Memory B cell (primary cell): Measurements from ENCODE around the gene TADA2B.
"Not testable (repeated sequence)": the region's sequence is repeated elsewhere in the genome, so short reads cannot be mapped to it uniquely, and the experiment has no call there.

Experiments
- ATAC-seq: fragments of 150-1000 bp; cut with Tn5 transposase; 2 replicates; pipeline ENCODE4 v1.10.0; 2021; ENCODE audit warnings: low read depth, mild to moderate bottlenecking, moderate library complexity
- DNase-seq, 2 donors: peaks; one replicate each; pipeline ENCODE4 v3.0.0; 2022; ENCODE audit warnings: low spot score in 2 of 2
- H3K27ac Mint-ChIP-seq: one replicate; pipeline ENCODE4 v1.8.0; 2022; ENCODE audit warnings: mild to moderate bottlenecking, moderate library complexity, mixed read lengths
- H3K27me3 Mint-ChIP-seq: one replicate; pipeline ENCODE4 v1.8.0; 2022; ENCODE audit warnings: mixed read lengths
- H3K36me3 Mint-ChIP-seq: one replicate; pipeline ENCODE4 v1.8.0; 2022; ENCODE audit warnings: mild to moderate bottlenecking, mixed read lengths
- H3K4me1 Mint-ChIP-seq: one replicate; pipeline ENCODE4 v1.8.0; 2022; ENCODE audit warnings: mixed read lengths
- H3K4me3 Mint-ChIP-seq: one replicate; pipeline ENCODE4 v1.8.0; 2022; ENCODE audit warnings: mild to moderate bottlenecking, moderate library complexity, mixed read lengths
- H3K9me3 Mint-ChIP-seq: one replicate; pipeline ENCODE4 v1.8.0; 2022; ENCODE audit warnings: mixed read lengths

The TADA2B gene

DNA sequence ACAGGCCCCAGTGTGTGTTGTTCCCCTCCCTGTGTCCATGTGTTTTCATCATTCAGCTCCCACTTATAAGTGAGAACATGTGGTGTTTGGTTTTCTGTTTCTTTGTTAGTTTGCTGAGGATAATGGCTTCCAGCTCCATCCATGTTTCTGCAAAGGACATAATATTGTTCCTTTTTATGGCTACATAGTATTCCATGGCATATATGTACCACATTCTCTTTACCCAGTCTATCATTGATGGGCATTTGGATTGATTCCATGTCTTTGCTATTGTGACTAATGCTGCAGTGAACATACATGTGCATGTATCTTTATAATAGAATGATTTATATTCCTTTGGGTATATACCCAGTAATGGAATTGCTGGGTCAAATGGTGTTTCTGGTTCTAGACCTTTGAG is 36.3 kb downstream of the TADA2B start:
- not testable (repeated sequence) for H3K4me1 Mint-ChIP-seq, H3K27ac Mint-ChIP-seq, DNase-seq, ATAC-seq, H3K36me3 Mint-ChIP-seq, H3K9me3 Mint-ChIP-seq, H3K4me3 Mint-ChIP-seq
- peaks cover 14% of the 10 kb centered on the region for H3K27me3 Mint-ChIP-seq

DNA sequence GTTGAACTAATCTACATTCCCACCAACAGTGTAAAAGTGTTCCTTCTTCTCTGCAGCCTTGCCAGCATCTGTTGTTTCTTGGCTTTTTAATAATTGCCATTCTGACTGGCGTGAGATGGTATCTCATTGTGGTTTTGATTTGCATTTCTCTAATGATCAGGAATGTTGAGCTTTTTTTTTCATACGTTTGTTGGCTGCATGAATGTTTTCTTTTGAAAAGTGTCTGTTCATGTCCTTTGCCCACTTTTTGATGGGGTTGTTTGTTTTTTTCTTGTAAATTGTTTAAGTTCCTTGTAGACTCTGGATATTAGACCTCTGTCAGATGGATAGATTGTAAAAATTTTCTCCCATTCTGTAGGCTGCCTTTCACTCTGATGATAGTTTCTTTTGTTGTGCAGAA is 36.7 kb downstream of the TADA2B start:
- not testable (repeated sequence) for H3K36me3 Mint-ChIP-seq, H3K27ac Mint-ChIP-seq, H3K9me3 Mint-ChIP-seq, H3K4me3 Mint-ChIP-seq, ATAC-seq, DNase-seq, H3K4me1 Mint-ChIP-seq
- H3K27me3 Mint-ChIP-seq, result peaks cover 16% of the 10 kb centered on the region

DNA sequence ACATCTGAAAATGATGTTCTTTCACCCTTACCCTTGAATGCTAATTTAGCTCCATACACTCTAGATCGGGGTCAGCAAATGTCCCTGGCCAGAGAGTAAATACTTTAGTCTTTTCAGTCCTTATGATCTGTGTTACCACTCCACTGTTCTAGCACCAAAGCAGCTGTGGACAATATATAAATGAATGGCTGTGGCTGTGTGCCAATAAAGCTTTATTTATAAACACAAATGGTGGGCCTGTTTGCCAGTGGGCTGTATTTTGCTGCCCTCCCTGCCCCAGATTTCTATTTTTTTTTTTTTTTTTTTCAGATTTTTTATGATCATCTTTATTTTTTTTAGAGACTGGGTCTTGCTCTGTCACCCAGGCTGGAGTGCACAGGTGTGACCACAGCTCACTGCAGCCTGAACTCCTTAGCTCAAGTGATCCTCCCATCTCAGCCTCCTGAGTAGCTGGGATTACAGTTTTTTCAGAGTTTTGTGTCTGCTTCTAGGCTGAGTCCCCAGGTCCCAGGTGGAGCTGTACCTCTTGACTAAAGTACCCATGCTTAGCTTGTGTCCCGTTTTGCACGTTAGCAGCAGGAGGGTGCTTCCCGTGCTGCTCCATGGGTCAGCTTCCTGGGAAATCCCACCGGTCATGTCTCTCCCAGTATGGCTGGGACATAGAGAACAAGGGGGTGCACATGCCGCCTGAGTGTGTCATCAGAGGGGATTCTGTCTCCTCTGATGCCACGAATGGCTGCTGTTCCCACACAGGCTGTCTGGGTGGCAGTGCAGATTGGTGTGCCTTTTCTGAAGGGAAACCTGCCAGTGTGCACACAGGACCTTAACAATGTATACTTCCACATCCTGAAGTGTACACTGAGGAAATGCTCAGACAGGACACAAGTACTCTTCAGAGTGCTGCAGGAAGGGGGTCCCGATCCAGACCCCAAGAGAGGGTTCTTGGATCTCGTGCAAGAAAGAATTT is 40.7 kb downstream of the TADA2B start:
- no peak overlapping the region for H3K4me3 Mint-ChIP-seq

DNA sequence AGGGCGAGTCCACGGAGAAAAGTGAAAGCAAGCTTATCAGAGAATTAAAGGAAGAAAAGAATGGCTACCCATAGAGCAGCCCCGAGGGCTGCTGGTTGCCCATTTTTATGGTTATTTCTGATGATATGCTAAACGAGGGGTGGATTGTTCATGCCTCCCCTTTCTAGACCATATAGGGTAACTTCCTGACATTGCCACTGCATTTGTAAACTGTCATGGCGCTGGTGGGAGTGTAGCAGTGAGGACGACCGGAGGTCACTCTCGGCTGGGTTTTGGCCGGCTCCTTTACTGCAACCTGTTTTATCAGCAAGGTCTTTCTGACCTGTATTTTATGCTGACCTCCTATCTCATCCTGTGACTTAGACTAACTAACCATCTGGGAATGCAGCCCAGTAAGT is 41.4 kb downstream of the TADA2B start:
- H3K4me3 Mint-ChIP-seq, H3K36me3 Mint-ChIP-seq, H3K9me3 Mint-ChIP-seq, ATAC-seq, H3K4me1 Mint-ChIP-seq, H3K27ac Mint-ChIP-seq, DNase-seq: not testable (repeated sequence)
- H3K27me3 Mint-ChIP-seq, result peaks cover 16% of the 10 kb centered on the region

More for the DNA sequence above, 40.7 kb downstream of the TADA2B start:
- Mint-ChIP-seq H3K27me3 (peaks cover 19% of the 10 kb centered on the region), H3K36me3 (no peaks in the 10 kb centered on the region), H3K4me1 (no peaks in the 10 kb centered on the region), H3K27ac (no peak overlapping the region), H3K9me3 (peaks cover 3% of the 10 kb centered on the region)
- no peak for ATAC-seq
- DNase-seq, result no peak

DNA sequence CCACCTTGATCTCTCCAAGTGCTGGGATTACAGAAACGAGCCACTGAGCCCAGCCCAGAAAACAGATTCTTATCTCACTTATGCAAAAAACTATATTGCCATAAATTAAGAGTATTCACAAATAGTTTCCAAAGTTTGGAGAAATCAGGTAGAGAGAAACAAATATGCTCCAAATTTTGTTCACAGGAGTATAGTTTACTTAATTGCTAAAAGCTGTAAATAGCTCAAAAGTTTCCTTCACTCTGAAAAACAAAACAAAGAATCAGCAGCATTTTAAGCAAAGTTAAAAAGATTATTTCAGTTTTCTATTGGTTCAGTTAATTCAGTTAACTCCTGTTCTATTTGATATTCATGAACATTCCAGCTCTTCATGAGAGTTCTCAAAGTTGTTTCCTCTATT is 43.2 kb downstream of the TADA2B start:
- H3K27me3 Mint-ChIP-seq, result peaks cover 21% of the 10 kb centered on the region
- H3K4me1 Mint-ChIP-seq, result no peaks in the 10 kb centered on the region
- ATAC-seq, result no peak
- H3K9me3 Mint-ChIP-seq, result no peaks in the 10 kb centered on the region
- H3K4me3 Mint-ChIP-seq, result no peak overlapping the region
- H3K36me3 Mint-ChIP-seq, result no peaks in the 10 kb centered on the region
- no peak for DNase-seq
- H3K27ac Mint-ChIP-seq, result no peak overlapping the region

DNA sequence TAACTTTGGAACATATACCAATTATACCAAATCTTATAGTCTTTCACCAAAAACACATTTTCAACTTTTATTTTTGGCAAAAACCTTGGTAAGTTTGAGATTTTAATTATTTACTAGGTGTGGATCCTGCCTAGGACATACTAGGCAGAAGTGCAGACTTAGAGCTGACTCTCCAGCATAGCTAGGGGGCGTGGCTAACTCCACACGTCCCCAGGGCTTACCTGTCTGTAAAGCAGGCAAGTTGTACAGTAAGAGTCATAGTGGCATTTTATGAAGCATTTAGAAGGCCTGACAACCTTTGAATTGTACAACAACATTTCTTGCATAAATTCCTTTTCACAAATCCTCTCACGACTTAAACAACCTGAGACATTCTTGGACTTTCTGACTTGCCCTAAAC is 43.9 kb downstream of the TADA2B start:
- Mint-ChIP-seq H3K27ac (no peak overlapping the region), H3K4me3 (no peak overlapping the region), H3K4me1 (no peaks in the 10 kb centered on the region), H3K36me3 (no peaks in the 10 kb centered on the region), H3K9me3 (no peaks in the 10 kb centered on the region), H3K27me3 (peaks cover 23% of the 10 kb centered on the region)
- no peak for ATAC-seq
- DNase-seq, result no peak

DNA sequence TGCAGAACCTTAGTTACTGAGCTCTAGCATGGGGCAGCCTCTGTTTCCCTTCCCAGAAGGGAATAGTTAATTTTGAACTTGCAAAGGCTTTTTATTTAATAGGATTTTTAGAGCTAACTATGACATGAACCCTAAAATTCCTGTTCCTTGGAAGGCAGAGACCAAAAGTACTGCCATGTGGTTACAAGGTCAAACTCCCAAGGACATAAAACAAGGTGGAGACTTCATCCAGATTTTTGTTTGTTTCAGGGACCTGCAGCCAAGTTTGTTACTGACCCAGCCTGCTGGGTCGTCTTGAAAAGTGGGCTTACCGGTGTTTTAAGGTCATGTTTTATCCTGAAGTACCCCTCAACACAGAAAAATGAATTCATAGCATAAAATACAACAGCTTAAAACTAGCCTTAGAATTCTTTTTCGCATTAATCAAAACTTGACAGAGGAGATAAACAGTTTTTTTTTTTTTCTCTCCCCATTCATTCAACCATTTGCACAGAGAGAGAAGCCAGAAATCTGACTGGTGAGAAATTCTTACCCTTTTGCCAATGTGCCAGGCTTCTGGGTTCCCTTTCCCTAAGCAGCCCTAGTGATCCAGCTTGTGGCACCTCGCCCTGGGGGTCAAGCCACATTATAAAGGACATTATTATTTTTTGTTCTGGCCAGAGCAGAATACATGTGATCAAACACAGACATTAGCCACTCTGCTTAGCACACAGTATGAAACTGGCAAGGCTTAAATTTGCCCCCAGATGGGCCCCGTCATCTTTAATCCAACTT is 46.2 kb downstream of the TADA2B start:
- H3K4me1 Mint-ChIP-seq, result no peaks in the 10 kb centered on the region
- H3K9me3 Mint-ChIP-seq, result no peaks in the 10 kb centered on the region
- DNase-seq, result no peak
- no peak for ATAC-seq
- no peak overlapping the region for H3K4me3 Mint-ChIP-seq
- peaks cover 18% of the 10 kb centered on the region for H3K27me3 Mint-ChIP-seq
- H3K36me3 Mint-ChIP-seq, result peaks cover 2% of the 10 kb centered on the region
- no peak overlapping the region for H3K27ac Mint-ChIP-seq

DNA sequence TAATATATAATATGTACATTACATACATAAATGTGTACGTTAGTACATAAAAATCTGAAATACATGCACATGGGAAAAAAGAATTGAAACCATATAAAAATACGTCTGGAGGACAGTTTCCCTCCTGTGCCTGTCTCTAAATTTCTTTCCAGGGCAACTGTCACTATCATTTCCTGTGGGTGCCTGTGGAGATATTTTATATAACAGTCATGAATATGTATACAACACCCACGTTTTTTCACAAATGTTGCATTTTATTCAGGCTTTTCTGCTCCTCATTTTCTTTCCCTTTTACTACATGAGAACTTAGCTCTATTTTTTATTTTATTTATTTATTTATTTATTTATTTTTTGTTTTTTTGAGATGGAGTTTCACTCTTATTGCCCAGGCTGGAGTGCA is 48.9 kb downstream of the TADA2B start:
- Mint-ChIP-seq H3K27me3 (peaks cover 18% of the 10 kb centered on the region), H3K9me3 (no peaks in the 10 kb centered on the region), H3K4me1 (no peaks in the 10 kb centered on the region), H3K4me3 (no peak overlapping the region), H3K36me3 (peaks cover 2% of the 10 kb centered on the region), H3K27ac (no peak overlapping the region)
- ATAC-seq (no peak), DNase-seq (no peak)

DNA sequence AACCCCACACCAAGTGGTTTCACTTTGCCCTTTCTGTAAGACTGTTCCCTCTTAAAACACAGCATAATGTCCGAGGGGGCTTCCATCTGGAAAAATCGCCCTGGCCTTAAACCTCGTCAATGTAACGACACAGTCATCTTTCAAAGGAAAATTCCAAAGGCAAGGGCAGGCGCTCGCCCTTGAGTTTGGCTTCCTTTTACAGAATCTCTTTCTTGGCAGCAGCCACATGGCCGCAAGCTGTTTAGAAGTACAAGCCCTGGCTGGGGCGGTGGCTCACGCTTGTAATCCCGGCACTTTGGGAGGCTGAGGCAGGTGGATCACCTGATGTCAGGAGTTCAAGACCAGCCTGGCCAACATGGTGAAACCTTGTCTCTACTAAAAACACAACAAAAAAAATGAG is 51.7 kb downstream of the TADA2B start:
- no peak overlapping the region for H3K27ac Mint-ChIP-seq

DNA sequence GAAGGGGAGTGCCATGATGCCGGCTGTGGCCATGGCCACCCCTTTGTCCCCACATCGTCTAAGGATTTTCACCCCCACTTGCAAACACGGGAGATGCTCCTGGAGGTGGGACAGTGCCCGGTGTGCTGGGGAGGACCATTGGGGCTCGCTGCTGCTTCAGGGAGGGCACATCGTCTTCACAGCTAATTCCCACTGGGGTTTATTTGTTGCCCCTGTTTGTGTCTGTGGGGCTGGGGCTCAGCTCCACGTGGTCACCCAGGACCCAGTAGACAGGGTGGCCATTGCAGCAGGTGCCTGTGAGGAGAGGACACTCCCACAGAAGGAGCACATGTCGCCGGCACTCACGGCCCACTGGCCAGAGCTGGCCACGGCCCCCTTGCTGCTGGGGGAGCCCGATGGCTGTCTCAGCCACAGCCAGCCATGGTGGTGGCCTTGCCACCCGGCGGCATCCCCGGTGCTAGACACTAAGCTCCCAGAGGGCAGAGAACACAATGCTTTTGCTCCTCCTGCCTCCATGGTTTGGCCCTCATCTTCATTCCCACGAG is 52.5 kb downstream of the TADA2B start:
- Mint-ChIP-seq H3K4me1 (no peaks in the 10 kb centered on the region), H3K4me3 (no peak overlapping the region), H3K27me3 (peaks cover 16% of the 10 kb centered on the region), H3K36me3 (peaks cover 2% of the 10 kb centered on the region), H3K27ac (no peak overlapping the region), H3K9me3 (no peaks in the 10 kb centered on the region)
- ATAC-seq (no peak), DNase-seq (no peak)

More for the DNA sequence above, 51.7 kb downstream of the TADA2B start:
- no peak for DNase-seq
- Mint-ChIP-seq H3K9me3 (no peaks in the 10 kb centered on the region), H3K4me1 (no peaks in the 10 kb centered on the region), H3K4me3 (no peak overlapping the region), H3K27me3 (peaks cover 17% of the 10 kb centered on the region), H3K36me3 (peaks cover 2% of the 10 kb centered on the region)
- no peak for ATAC-seq

DNA sequence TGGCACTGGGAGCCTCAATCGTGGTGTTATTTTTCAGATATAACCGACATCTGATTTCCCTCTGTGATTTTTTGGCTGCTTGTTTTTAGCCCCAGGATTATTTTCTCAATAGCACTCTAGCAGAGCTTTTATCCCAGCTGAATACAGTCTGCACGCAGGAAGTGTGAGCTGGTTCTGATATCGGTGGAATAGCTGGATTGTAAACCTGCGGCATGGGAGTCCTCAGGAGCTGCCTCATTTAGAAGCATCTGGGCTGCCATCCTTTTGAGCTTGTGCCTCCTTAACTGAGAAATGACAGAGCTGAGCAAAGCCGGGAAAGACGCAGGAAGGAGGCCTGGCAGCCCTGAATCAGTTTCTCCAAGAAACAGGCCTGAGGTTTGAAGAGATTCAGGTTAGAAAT is 53.1 kb downstream of the TADA2B start:
- Mint-ChIP-seq H3K27me3 (peaks cover 13% of the 10 kb centered on the region), H3K4me3 (no peak overlapping the region), H3K27ac (no peak overlapping the region), H3K36me3 (peaks cover 2% of the 10 kb centered on the region), H3K9me3 (no peaks in the 10 kb centered on the region), H3K4me1 (no peaks in the 10 kb centered on the region)
- DNase-seq, result no peak
- ATAC-seq, result no peak

DNA sequence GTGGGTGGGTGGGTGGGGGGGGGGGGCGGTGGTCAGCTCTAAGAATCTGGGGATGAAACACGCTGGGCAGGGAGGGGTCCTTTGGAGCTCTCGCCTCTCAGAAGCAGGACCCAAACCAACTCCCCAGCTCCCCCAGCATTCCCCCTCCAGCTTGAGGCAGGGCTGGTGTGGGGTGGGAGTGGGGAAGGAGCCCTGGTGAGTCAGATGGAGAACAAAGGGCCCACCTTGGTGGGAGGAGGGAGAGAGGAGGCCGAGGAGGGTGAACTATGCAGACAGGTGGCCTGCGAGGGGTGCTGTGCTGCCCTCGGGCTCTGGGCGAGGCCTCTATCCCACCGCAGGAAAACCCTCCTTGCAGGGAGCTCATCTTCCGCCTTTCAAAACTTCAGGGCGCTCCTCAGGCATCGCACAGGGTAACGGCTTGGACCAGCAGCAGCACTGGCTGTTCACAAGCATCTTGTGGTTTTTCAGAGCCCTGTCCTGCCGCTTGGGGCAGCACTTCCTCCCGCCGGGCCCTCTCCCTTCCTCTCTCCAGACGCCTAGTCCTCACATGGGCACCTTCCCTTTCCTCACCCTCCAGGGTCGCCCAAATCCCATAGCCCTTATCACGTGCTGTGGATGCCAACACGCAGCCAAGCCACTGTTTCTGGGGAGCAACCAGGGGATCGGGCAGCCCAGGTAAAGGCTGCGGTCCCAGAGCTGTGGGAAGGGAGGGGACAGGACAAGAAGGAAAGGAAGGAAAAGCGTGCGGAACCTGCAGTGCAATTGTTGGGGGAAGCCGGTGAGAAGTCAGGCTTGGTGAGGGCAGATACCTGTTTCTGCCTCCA is 58.7 kb downstream of the TADA2B start:
- H3K9me3 Mint-ChIP-seq, result no peaks in the 10 kb centered on the region
- H3K4me1 Mint-ChIP-seq, result peaks cover 9% of the 10 kb centered on the region
- H3K4me3 Mint-ChIP-seq, result peak overlapping the region; percentile 94
- ATAC-seq (peak; percentile 64), DNase-seq (peak; percentile 31 to 53)
- H3K36me3 Mint-ChIP-seq, result no peaks in the 10 kb centered on the region
- no peak overlapping the region for H3K27ac Mint-ChIP-seq
- H3K27me3 Mint-ChIP-seq, result peaks cover under 1% of the 10 kb centered on the region

DNA sequence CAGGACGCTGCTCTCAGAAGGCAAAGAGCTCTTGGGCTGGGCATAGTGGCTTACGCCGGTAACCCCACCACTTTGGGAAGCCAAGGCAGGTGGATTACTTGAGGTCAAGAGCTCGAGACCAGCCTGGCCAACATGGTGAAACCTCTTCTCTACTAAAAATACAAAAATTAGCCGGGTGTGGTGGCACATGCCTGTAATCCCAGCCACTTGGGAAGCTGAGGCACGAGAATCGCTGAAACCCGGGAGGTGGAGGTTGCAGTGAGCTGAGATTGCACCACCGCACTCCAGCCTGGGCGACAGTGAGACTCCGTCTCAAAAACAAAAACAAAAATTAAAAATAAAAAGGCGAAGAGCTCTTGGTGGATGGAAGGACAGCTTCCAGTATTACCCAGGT is 59.3 kb downstream of the TADA2B start:
- not testable (repeated sequence) for DNase-seq, ATAC-seq, H3K9me3 Mint-ChIP-seq, H3K27me3 Mint-ChIP-seq, H3K27ac Mint-ChIP-seq, H3K4me1 Mint-ChIP-seq, H3K36me3 Mint-ChIP-seq
- H3K4me3 Mint-ChIP-seq, result peak overlapping the region; percentile 94
